Activated CD4-positive, alpha-beta T cell treated with anti-CD3 and anti-CD28 coated beads, Interleukin-2, Interleukin-4, amounts not matched to agents 100 ng/mL and 50 ng/mL, durations not matched to agents 16 hours and 8 hours (primary cell): Measurements from ENCODE around the gene SYNE4.

Experiments used
- DNase-seq: peaks from one replicate; pipeline ENCODE4 v3.0.0-alpha.2; 2020; ENCODE audit warnings: low spot score

Gene SYNE4

DNA sequence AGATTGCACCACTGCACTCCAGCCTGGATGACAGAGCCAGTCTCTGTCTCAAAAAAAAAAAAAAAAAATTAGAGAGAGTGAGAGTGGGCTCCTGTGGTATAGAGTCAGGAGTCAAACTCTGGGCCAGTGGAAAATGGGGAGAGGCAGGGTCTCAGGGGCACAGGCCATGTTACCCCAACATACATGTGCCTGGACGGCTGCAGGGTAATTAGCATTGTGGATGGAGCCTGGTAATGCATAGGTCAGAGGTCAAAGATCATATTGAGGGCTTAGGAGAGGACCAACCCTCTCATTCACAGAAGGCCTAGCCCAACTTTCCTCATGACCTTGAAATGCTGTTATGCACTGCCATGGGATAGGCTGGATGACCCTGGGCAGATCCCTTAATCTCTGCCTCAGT is 16.9 kb upstream of the SYNE4 start:
- DNase-seq, result no peak

DNA sequence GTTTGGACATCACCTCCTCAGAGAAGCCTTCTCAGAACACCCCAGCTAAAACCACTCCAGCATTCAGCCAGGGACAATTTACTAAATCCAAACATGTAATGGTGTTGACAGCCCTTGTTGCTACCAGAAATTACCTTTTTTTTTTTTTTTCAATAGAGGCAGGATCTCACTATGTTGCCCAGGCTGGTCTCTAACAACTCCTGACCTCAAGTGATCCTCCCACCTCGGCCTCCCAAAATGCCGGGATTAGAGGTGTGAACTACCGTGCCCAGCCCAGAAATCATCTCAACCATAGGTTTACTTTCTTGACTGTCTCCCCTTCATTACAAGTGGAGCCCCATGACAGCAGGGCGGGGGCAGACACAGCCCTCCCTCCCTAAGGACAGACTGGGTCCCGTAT is 14.8 kb upstream of the SYNE4 start:
- no peak for DNase-seq

DNA sequence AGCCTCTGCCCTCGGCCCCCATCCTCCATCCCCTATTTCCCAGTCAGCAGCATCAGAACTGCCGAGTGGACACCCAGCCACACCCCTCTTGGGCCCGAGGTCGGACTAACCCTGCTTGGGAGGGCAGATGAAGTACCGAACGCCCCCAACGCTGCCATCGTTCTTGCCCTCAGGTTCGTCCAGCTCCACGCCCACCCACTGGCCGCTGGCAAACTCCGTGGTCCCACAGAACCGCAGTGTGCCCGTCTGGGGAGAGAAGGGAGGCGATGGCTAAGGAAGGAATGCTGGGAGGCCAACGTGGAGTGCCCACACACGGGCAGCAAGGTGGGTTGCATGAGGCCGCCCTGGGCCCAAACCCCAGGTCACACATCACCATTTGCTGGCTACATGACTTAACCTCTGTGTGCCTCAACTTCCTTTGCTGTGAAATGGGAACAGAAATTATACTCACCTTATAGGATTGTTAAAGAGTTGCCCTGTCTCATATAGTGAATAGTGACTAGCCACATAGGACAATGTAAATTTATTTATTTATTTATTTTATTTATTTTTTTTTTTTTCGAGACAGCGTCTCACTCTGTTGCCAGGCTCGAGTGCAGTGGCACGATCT is 10.6 kb upstream of the SYNE4 start:
- no peak for DNase-seq

DNA sequence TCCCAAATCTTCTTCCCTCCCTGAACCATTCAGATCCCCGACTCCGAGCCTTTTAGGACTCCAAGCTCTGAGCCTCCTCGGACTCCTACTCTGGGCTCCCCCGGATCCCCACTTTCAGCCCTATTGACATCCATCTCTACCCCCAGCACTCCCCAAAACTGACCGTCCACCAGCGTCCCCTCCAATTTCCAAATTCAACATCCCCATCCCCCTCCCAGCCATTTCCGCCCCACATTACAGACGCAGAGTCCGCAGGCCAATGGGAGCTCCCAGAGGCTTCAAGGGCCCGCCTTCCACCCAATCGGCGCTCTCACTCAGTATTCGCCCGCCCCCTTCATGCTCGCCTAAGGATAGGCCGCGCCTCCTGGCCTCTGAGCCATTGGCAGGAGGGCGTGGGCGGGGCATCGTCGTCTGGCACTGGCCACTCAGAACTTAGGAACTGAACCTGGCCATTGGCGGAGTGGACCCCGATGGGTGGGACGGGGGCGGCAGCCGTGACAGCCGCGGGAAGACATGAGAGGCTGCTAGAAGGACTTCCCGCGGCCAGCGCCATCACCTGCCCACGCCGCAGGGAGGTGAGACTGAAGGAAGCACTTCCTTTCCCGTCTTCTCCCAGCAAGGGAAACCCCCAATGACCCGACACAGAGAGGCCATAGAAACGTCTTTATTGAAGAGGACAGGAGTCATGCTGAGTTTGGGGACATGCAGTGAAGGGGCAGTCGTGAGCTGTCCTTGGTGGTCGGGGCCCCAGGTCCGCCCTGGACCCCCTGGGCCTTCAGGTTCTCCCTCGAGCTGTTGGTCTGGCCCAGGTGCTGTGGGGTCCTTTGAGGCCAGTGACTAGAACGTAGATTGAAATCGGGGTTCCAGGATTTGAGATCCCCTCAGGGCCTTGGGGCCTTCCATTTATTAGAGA is 5.7 kb upstream of the SYNE4 start, which contains the start of gene ALKBH6:
Gene ALKBH6 (minus strand): TSS at position 202 of the 913 bp plus-strand sequence. CDS start 816 bp downstream, outside the sequence.
- DNase-seq, result peak; percentile 100

DNA sequence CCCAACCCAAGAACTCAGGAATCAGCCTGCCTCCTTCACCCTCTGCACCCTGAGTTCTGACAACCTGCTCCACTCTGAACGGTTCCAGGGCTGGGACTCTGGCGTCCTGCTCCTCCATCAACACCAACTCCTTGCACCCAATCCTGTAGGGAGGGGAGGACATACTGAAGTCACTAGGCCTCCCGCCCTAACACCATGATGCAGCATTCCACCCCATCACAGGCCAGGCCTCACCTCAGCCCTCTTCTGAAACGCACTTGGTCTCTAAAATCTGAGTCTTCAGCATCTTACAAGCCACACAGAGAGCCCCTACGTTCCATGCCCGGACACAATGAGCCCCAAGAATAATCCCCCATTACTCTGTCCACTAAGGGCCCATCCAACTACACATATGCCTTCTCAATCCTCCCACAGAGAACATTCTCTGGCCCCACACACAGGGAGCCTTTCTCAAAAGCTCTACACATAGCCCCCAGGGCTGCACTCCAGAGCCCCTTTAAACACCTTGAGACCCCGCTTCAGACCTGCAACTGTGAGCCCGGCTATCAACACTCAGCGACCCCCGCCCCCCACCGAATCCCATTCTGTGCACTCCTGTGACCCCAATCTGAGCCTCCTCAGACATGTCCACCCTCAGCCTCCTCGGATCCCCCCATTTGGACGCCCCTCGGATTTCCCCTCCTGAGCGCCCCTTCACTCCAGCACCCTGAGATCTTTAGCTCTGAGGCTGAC is 4.8 kb upstream of the SYNE4 start:
- DNase-seq, result no peak

DNA sequence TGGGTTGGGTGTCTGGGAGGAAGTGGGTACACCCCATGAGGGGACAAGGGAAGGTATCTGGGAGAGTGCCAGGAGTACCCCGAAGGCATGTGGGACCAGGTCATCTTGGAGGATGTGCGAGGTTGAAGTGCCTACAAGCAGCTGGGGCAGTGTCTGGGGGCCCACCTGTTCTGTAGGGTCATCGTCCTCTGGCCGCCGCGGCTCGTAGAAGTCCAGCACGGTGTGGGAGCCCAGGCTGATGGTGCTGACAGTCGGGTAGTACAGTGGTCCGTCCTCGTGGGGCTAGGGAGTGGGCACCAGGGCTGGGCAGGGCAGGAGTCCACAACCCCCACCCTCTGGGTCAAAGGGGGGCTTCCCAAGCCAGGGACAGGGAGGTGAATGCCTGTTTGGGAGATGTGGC is 1.8 kb upstream of the SYNE4 start:
- no peak for DNase-seq

DNA sequence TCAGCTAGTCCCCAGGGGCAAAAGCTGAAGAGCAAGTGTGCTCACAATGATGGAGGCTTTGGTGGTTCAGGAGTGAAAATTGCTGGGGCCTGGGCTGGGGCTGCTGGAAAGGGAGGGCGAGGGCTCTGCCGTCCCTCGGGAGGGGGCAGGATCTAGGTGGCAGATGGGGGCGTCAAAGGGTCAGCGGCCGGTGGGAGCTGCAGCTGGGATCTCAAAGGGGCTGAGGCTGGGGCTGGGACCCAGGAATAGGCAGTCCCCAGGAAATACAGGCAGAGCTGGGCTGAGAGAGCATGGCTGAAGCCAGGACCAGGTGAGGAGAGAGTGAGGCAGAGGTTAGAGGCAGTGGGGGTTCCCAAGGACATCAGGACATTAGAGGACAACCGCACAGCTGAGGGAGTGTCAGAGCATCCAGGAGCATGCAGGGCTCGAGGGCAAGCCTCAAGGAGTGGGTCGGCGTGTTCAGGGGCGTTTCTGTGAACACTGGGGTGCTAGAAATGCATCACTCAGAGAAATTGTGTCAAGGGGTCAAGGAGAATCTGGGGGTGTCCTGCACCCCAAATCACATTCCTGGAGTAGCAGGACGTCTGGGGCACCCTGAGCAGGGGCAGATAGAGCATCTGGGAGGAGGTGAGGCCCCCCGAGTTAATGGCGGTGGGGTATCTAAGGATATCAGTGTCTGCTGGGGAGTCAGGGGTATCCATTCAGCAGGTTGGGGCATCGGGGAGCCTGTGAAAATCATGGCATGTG is 1.2 kb upstream of the SYNE4 start:
- DNase-seq, result no peak

DNA sequence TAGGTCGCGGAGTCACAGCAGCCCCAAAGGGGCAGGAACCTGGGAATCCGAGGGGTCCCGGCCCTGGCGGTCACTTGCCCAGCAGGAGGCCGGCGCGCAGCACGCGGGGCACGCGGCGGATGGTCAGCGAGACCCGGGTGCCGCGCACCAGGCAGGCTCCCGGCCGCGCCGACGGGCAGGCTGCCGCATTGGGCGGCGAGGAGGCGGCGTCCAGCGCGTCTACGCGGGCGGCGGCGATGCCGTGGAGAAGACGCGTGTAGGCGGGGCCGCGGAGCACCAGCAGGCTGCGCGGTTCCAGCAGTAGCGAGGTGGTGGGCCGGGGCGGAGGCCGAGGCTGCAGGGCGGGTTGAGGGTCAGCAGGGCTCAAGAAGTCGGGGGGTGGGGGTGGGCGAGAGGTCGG is 607 bp upstream of the SYNE4 start:
- DNase-seq, result peak; percentile 60

DNA sequence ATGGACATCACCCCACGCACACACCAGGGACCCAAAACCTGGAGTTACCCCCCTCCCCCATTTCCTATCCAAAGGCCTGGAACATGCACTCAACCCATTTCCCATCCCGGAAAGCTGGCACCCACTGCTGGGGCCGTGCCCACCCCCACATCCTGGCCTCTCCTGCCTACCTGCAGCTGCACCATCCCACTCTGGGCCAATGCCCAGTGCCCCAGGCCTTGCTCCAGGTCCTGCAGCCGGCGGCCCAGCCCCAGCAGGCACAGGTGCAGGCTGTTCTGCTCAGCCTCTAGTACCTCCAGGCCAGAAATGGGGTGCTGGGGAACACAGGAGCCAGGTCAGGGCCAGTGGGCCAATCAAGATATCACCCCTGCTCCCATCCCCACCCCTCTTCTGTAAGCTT is 1.7 kb downstream of the SYNE4 start:
- no peak for DNase-seq

DNA sequence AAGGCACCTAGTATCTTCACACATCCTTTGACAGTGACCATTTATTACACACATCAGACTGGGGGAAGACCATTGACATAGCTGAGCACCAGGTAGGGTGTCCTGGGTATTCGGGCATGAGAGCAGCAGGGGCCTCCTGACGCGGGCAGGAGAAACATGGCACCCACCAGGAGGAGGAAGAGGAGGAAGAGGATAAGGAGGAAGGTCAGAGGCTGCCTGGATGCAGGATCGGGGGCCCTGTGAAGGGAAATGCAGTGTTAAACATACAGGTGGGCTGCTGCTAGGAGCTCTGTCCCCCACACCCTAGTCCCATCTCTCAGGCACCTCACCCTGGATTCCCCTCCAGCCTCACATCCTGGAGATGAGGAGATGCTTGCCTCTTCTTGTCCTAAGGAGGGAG is 5.3 kb downstream of the SYNE4 start:
- DNase-seq, result no peak

DNA sequence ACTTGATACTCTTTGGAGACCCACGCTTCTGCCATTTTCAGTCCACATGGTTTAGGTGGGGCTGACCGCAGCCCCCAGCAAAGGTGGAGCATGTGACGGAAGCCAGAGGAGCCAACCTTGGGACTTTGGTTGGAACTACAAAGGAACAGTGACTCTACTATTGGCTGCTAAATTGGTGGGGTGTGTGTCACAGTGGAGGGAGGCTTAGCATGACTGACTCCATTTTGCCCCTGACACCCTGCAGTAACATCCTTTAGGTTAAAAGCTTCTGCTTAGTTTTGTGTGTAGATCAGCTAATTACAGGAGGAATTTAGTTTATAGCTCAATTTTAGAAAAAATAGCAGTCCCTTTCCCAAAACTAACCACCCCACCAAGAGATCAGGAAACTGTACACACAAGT is 7.0 kb downstream of the SYNE4 start:
- no peak for DNase-seq

DNA sequence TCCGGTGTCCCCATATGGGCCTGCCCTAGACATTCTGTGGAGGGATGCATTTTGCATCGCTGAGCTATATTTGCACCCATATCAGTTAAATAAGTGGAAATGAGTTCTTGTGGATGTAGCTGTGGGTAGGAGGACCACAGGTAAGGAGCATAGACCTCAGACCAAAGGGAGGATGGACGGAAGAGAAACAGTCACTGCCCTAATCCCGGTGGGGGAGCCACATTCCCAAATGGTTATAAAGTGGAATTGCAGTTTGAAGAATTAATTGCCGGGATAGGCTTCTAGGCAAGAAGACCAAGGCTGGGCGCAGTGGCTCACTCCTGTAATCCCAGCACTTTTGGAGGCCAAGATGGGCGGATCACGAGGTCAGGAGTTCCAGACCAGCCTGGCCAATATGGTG is 11.8 kb downstream of the SYNE4 start:
- no peak for DNase-seq

DNA sequence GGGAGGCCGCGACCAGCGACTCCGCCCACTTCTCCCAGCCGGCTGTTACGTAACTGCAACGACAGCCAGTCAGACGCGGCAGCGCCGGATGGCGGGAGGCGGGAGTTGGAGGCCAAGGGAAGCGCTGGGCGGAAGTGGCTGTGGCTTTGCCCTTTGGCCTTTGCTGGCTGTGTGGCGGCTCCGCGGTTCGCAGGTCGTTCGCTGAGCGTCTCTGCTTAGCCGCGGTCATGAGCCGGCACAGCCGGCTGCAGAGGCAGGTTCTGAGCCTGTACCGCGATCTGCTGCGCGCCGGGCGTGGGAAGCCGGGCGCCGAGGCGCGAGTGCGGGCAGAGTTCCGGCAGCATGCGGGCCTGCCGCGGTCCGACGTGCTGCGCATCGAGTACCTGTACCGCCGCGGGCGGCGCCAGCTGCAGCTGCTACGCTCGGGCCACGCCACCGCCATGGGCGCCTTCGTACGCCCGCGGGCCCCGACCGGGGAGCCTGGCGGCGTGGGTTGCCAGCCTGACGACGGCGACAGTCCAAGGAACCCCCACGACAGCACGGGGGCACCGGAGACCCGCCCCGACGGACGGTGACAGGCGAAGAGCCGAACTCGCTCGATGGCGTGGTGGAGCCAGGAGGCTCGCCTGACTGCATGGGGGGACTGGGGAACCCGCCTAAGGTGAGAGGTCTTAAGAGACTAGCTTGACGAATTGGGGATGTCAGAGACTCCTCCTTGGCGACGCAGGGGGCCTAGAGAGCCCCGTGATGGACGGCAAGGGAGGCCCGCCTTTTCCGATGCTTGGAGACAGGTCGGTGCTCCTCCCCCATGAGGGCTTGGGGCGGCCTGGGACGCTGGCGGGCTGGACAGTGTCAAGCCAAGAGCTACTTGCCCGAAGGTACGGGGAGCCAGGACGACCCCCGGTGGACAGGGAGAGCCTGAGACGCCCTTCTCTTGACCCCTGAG is 13.3 kb downstream of the SYNE4 start, which contains the start of gene SDHAF1:
Gene SDHAF1 (plus strand): TSS at position 141 of the 946 bp plus-strand sequence. CDS start 87 bp downstream, at position 228.
- peak; percentile 97 for DNase-seq

DNA sequence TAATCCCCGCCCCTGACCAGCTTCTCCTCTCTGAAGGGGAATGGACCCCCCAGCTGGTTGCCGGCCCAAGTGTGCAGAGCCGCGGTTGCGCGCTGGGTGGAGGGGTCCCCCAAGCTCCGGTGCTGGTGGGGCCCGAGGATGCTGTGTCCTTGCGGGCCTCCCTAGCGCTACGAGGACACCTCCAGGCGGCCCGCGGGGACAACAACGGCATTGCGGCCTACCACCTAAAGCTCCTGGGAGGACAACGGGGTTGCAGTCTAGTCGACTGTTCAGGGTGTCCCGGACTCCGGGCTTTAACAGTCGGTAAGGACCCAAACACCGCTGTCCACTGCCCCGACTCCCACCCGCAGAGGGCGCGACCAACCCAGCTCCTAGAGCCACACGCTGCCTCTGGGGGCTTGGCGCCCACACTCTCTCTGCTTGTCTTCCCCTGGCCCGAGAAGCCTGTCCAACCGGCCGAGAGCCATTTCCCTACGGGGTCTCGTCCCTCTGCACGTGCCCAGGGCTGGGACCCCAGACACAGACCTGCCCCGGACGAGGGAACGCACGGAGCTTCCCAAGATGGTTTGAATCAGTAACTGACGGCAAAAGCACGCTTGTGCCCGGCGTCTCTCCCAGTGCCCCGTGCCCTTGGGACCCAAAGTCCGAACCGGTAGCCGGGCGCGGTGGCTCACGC is 14.6 kb downstream of the SYNE4 start:
- no peak for DNase-seq

DNA sequence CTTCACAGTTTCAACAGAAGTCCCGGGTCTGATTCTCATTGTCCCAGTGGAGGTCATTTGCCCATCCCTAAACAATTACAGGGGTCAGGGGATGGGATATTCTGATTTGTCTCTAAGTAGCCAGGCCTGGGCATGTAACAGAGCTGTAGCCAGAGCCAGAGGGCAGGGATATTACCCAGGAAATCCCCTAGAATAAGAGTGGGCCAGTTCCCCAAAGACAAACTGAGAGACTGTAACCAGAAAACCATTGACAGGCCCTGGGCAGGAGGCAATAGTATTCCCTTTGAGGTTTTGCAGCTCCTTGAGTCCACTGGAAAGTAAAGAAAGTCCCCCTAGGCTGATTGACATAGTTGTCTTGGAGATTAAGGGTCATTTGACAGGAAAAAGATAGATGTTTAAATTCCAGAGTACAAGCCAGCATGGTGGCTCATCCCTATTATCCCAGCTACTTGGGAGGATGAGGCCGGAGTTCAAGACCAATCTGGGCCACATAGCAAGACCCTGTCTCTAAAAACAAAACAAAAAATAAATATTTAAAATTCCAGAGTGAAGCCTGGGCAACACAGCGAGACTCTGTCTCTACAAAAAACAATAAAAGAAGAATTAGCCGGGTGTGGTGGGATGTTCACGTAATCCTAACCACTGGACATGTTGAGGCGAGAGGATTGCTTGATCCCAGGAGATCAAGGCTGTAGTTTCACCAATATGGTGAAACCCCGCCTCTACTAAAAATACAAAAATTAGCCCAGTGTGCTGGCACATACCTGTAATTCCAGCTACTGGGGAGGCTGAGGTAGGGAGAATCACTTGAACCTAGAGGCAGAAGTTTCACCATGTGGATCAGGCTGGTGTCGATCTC is 15.5 kb downstream of the SYNE4 start:
- no peak for DNase-seq

DNA sequence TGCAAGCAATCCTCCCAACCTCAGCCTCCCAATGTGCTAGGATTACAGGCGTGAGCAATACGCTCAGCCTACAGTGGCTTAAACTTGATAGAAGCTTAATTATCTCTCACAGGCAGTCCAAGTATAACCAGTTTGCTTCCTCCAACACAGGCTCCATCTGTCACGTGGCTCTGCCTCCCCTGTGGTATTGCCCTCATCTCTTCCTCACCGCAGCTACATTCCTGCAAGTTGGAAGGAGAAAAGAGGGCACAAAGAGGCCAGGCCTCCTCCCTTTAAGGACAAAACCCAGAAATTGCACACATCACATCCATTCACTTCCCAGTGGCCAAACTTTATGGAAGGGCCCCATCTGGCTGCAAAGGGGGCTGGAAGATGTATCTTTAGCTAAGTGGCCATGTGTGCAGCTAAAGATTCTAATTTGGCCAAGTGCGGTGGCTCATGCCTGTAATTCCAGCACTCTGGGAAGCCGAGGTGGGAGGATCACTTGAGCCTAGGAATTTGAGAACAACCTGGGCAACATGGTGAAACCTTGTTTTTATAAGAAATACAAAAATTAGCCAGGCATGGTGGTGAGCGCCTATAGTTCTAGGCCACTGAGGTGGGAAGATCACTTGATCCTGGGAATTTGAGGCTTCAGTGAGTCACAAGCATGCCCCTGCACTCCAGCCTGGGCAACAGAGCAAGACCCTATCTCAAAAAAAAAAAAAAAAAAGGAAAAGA is 16.7 kb downstream of the SYNE4 start:
- DNase-seq, result no peak

DNA sequence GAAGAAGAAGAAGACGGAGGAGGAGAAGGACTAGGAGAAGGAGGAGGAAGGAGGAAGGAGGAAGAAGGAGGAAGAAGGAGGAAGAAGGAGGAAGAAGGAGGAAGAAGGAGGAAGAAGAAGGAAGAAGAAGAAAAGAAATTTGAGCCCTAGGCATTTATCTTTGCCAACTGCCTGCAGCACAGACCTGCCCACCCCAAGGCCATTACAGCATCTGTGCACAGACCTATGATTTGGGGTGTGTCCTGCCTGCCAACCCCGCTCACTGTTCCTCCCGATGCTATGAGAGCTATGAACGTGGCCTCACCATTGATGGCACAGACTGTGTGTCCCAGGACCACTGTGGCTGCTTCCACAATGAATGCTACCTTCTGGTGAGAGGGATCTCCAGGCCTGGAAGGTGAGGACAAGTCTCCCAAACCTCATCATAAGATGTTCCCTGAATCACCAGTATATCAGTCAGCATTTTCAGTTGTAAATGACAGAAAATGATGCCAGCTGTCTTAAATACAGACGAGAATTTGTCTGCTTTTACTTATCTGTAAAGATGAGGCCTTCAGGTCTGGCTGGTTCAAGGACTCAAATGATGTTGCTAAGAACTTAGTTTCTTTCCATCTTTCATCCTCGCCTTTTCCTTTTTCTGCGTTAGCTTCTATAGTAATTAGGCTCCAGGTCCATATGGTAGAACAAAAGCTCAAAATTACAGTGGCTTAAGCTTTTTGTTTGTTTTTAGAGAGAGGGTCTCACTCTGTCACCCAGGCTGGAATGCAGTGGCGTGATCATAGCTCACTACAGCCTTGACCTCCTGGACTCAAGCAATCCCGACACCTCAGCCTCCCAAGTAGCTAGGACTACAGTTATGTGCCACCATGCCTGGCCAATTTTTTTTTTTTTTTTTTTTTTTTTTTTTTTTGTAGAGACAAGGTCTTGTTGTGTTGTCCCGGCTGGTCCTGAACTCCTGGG is 17.6 kb downstream of the SYNE4 start:
- DNase-seq, result no peak
